Myocyte (in vitro differentiated cells): ENCODE data around the gene SMURF2. TPM values are rescaled to one million over a fixed set of nuclear protein-coding genes. Genes with fewer than 3 reads are reported as not detected.

ENCODE experiments used
- DNase-seq: peaks from one replicate; pipeline ENCODE4 v3.0.0-alpha.2; 2012; ENCODE audit warnings: low read depth
- microRNA-seq: library from miRNA; unstranded; fragments of <30 nt; microRNA quantifications from one replicate; pipeline ENCODE4, GENCODE V29; 2016
- total RNA-seq: library from RNA; depleted of rRNA; stranded (reverse); fragments of >200 nt; gene quantifications from 2 replicates; pipeline ENCODE4 v1.2.3, GENCODE V29; 2014

The SMURF2 gene
- total RNA-seq, 1 donor from 2014 or later: 36.2 TPM

DNA sequence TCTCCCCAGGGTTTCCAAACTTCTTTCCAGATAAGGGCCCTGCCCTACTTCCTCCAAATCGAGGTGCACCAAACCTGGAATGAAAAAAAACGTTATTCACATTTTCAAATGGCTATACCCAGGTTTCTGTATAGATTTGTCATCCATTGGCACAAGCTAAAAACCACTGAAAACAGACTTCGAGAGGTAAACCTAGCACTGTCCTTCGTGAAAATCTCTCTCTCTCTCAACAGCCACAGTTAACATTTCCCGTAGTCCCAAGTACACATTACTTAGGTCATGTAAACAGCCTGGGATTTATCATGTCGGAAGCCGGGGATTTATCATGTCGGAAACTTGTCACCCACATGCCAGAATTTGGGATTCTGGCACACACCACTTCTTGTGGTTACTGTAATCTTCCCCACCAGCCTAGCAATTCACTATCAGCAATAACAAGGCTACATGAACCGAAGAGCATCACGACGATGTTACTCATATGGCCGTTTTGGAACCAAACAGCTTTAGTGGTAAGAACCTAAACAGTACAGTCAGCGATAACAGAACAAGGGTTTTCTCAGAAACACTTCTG is 157.3 kb downstream of the SMURF2 start:
- peak; percentile 65 for DNase-seq

DNA sequence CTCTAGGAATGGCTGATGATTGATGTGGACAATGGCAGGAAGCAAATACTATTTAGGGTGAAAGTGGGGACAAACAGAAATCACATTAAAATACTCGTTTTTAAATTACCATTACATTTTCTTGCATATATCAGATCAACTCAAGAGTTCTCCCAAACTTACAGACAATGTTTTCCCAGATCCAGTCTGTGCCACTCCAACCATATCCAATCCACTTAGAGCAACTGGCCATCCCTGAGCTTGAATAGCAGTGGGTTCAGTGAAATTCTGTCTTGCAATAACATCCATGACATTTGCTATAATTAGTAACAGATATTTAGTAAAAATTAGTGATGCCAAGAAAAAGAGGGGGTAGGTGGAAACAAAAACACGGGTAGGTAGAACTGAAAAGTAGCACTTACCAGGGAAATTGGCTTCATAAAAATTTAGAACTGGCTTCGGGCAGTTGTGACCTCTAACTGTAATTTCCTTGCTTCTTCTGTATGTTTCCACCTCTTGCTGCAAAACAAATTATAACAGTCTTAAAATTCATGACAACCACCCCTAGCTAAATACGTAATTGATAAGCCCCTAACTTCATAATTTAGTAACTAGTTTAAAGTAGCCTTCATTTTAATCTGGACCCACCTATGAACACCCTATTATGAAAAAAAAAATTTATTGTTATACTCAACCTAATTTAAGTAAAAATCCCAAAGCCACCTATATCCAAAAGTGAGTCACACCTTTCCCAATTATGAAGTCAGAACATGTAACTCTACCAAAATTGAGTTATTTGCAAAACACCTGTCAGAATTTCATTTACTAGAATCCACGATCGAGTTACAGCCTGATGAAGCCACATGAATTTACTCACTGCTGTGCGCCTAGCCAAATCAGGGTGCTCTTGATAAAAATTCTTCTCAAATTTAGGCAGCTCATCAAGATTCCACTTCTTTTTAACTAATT is 158.0 kb downstream of the SMURF2 start:
- DNase-seq: peak; percentile 18

- DNase-seq: peak; percentile 25
Observed at GRCh38 chr17:64503341-64503740, 158.8 kb downstream of the SMURF2 start.

DNA sequence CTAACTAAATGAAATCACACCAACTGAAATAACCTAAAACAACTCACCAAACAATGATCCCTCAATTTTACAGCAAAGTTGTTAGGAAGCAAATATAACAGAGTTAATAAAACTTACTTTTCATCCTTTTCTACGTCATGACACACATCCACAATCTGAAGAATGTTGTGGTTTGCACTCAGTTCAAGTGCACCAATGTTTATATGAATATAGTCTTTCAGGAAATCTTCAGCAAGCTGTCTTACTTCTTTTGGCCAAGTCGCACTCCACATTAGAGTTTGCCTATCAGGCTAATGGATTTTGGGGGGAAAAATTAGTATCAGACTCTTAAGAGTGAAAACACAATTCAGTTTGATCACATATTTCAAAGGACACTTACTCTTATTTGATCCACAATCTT is 159.3 kb downstream of the SMURF2 start:
- no peak for DNase-seq

GRCh38 chr17:64502021-64502420 is 160.1 kb downstream of the SMURF2 start:
- no peak for DNase-seq

DNA sequence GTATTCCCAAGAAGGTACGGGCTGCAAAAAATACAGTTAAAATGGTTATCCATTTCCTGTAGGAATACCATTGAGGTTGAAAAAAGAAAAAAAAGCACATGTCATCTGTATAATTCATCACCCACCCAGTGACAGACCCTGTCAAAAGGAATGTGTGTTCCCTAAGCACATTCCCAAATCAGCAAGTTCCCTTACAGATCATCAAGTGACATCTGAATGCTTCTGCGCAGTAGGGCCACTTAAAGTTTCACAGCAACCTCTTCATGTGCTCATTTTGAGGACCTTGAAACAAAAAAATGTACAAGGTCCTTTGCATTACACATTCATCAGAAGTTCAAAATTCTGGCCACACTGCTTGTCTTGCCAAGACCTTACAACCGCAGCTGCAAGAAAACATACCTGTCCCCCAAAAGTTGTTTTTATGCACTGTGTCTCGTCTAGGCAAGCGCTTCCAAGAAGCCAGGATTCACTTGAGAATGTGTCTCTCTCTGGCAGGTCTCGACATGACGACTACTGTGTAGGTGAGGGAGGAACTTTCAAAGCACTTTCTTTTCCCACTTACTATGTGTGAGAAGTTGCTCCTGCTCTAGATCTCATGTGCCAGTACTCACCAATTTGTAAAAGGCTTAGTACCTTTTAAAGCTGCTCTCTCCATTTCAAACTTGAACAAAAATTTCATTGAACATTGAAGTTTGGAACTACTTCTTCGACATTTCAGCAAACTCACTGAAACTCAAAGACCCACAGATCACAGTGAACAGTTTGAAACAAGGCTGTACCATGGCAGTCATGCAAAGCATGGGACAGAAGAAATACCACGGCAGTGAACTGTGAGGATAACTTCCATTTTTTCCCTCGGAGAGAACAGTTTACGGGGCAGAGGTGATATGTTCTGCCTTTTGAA is 161.0 kb downstream of the SMURF2 start:
- no peak for DNase-seq

DNA sequence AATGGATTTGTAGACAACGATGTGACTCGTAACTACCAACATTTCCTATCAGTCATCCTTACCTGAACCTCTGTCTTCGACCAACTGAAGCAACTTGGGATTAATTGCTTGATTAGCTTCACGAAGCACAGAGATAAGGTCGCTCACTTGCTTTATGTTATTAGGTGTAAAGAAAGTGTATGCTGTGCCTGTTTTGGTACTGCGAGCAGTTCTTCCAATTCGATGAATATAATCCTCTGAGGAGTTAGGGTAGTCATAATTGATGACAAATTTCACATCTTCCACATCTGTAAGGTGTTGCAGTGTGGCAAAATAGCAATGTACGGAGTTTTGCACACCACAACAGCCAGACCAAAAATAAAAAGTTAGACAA is 161.6 kb downstream of the SMURF2 start:
- no peak for DNase-seq

DNA sequence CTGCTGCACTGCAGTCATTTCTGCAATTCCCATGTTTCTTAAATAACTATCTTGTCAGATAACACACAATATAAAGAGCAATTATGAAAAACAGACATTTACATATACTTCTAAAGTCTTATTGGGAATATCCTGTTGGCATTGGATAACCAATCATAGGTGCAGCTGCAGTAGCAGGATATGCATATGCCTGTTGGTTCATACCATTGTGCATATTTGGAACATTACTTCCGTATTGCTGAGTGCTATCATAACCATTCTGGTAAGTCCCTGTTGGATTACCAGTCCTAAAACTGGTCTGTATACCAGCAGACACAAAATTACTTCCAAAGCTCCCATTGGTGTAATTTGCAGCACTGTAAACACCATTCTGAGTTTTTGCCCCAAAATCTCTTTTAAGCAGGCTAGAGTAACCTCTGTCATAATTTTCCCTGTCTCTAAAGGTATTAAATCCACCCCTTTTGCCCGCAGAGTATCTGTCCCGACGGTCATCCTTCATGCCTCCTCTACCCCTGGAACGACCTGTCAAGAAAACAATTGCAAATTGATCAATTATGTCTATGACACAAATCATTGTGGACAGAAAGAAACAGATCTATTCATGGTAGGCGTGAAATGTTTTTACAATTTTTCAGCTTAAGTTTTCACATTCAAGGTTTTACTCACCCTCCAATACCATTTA is 162.2 kb downstream of the SMURF2 start:
- no peak for DNase-seq

GRCh38 chr17:64498308-64499203 is 163.6 kb downstream of the SMURF2 start:
- no peak for DNase-seq

DNA sequence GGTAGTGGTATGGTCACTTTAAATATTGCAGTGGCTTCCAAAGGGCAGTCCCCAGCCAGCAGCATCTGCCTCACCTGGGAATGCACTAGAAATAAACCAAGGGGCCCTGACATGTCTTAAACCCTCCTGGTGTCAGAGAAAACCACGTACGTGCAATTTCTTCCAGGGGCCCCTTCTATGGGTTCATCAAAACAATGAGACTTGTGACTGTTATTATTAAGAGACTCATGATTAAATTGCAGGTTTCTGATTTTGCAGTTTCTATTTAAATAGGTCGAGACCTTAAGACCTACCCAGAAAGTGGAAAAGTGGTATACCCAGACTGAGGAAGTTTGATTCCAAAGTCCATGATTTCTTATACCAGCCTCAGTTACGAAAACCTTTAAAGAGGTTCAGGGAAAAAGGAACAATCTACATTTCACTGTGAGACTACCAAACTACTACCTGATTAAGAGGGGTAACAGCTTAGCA is 164.5 kb downstream of the SMURF2 start:
- DNase-seq: no peak

GRCh38 chr17:64496786-64497564 is 165.1 kb downstream of the SMURF2 start, which contains the start of gene POLG2:
Gene POLG2, minus strand, starts transcription at chr17:64497054. Its CDS starts 86 bp downstream, at chr17:64496968.
- DNase-seq: peak; percentile 96

GRCh38 chr17:64496348-64496785 is 165.7 kb downstream of the SMURF2 start:
- no peak for DNase-seq

Small RNA genes lying within 50 kb of the gene (microRNA-seq; reads per million reads assigned to microRNA genes)
- gene MIR3064 (2.6 reads per million, percentile 10 among the genes with 10 or more reads in this experiment), gene MIR5047 (not detected)

Other genes with a start within 250 kb of the SMURF2 start
- gene MILR1, start 213.2 kb downstream of the SMURF2 start, total RNA-seq: 14.5 and 21.3 TPM in 2 replicates
- 10.5 and 14.5 TPM in 2 replicates for gene POLG2, start 165.3 kb downstream of the SMURF2 start, total RNA-seq
- gene DDX5, start 156.0 kb downstream of the SMURF2 start, total RNA-seq: 300 and 476 TPM in 2 replicates
- gene CEP95, start 155.3 kb downstream of the SMURF2 start, total RNA-seq: 23.3 and 24.4 TPM in 2 replicates